Endothelial cell of umbilical vein (primary cell): Measurements from ENCODE around the gene BDKRB2.

ENCODE experiments used
- CTCF ChIP-seq, 2 donors: IDR thresholded peaks; 1 replicate in 1 of 2; 2 replicates in 1 of 2; pipeline ENCODE4 v1.5.1; 2011; ENCODE audit warnings: low read length in 2 of 2, mild to moderate bottlenecking in 2 of 2, moderate library complexity in 2 of 2, control low read depth in 1 of 2, inconsistent platforms in 1 of 2, low read depth in 1 of 2; ENCODE audit not compliant: insufficient read depth in 1 of 2; ENCODE audit errors: extremely low read depth in 1 of 2
- EZH2 ChIP-seq: IDR thresholded peaks from 2 replicates; pipeline ENCODE4 v1.6.1; 2012; ENCODE audit warnings: borderline replicate concordance, low read depth, mild to moderate bottlenecking, moderate library complexity, low read length, inconsistent platforms; ENCODE audit not compliant: severe bottlenecking
- FOS ChIP-seq: IDR thresholded peaks from 2 replicates; pipeline ENCODE4 v1.6.1; 2011; ENCODE audit warnings: mild to moderate bottlenecking, low read length, moderate library complexity, borderline replicate concordance; ENCODE audit not compliant: insufficient read depth
- JUN ChIP-seq: IDR thresholded peaks from 2 replicates; pipeline ENCODE4 v1.6.1; 2011; ENCODE audit warnings: borderline replicate concordance, low read depth; ENCODE audit not compliant: insufficient read length, insufficient read depth
- MYC ChIP-seq: IDR thresholded peaks from one replicate; pipeline ENCODE4 v1.6.1; 2011; ENCODE audit warnings: mild to moderate bottlenecking, low read depth, low read length
- POLR2A ChIP-seq: IDR thresholded peaks from 2 replicates; pipeline ENCODE4 v1.6.1; 2012; ENCODE audit warnings: low read depth, mild to moderate bottlenecking, control low read depth, low read length
- POLR2AphosphoS5 ChIP-seq: IDR thresholded peaks from 2 replicates; pipeline ENCODE4 v1.6.1; 2012; ENCODE audit warnings: low read depth, mild to moderate bottlenecking, control low read depth, low read length, moderate library complexity; ENCODE audit not compliant: insufficient read depth

- no peak for TF ChIP-seq EZH2
- no peak for TF ChIP-seq JUN
- no peak for TF ChIP-seq POLR2AphosphoS5
- no peak for TF ChIP-seq CTCF (IDR thresholded peaks at IDR 0.05; ENCODE audit: extremely low read depth in 1 of 2, insufficient read depth in 1 of 2, low read depth in 1 of 2, low read length in 2 of 2)
- TF ChIP-seq MYC: no peak
- TF ChIP-seq POLR2A: no peak
- no peak for TF ChIP-seq FOS
These were observed 45.8 kb downstream of the BDKRB2 start for GRCh38 chr14:96250485-96250884.
